GM13977 (cell line): ENCODE data around the gene PLAAT3.
"Not testable (repeated sequence)": the region's sequence is repeated elsewhere in the genome, so short reads cannot be mapped to it uniquely, and the experiment has no call there.

ENCODE experiments used
- DNase-seq: peaks from one replicate; pipeline ENCODE4 v3.0.0; 2012; ENCODE audit warnings: low spot score
- in situ Hi-C: fragments of 300-500 bp; cut with MboI; formaldehyde crosslinking; loops from one replicate; pipeline ENCODE4 v1.12.0; 2022; ENCODE audit warnings: low sequenced_read_pairs, low pct_unique_long_range_greater_than_20kb, mixed read lengths, inconsistent platforms; ENCODE audit not compliant: unreplicated experiment
- TF ChIP-seq, protein P1 (sequence below): IDR thresholded peaks from 2 replicates; pipeline ENCODE4 v1.5.1; 2012; ENCODE audit warnings: mild to moderate bottlenecking, control low read depth; ENCODE audit not compliant: insufficient read depth; ENCODE audit errors: extremely low read depth, missing control alignments

Gene PLAAT3

DNA sequence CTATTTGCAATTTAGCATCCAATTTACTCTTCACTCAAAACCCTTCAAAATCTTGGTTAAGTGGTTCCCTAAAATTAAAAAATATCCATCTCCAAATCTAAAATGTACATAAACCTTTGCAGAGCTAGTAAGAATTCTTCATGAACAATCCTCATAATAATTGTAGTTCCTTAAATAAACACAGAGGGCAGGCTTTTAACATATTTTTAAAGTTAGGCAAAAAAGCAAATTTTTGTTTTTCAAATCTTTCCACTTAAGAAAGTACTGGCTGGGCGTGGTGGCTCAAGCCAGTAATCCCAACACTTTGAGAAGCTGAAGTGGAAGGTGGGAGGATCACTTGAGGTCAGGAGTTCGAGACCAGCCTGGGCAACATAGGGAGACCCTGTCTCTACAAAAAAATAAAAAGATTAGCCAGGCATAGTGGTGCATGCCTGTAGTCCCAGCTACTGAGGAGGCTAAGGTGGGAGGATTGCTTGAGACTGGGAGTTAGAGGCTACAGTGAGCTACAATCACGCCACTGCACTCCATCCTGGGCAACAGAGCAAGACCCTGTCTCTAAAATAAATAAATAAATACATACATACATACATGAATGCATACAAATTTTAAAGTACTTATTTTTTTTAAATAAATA lies 25.1 kb upstream of the PLAAT3 start:
- in situ Hi-C loops, result loop anchor here (25.0 kb wide), 1 partner anchor 627 kb away; the partner anchor contains the start of gene SLC22A8
- TF ChIP-seq, protein P1, sequence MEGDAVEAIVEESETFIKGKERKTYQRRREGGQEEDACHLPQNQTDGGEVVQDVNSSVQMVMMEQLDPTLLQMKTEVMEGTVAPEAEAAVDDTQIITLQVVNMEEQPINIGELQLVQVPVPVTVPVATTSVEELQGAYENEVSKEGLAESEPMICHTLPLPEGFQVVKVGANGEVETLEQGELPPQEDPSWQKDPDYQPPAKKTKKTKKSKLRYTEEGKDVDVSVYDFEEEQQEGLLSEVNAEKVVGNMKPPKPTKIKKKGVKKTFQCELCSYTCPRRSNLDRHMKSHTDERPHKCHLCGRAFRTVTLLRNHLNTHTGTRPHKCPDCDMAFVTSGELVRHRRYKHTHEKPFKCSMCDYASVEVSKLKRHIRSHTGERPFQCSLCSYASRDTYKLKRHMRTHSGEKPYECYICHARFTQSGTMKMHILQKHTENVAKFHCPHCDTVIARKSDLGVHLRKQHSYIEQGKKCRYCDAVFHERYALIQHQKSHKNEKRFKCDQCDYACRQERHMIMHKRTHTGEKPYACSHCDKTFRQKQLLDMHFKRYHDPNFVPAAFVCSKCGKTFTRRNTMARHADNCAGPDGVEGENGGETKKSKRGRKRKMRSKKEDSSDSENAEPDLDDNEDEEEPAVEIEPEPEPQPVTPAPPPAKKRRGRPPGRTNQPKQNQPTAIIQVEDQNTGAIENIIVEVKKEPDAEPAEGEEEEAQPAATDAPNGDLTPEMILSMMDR, result peak; percentile 42
- no peak for DNase-seq

DNA sequence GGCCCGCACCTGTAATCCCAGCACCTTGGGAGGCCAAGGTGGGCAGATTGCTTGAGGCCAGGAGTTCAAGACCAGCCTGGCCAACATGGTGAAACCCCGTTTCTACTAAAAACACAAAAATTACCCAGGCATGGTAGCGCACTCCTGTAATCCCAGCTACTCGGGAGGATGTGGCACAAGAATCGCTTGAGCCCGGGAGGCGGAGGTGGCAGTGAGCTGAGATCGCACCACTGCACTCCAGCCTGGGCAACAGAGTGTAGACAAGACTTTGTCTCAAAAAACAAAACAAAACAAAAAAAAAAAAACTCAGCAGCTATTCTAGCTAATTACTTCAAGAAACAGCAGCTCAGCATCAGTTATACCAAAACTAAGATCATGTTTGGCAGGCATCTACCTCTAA lies 24.2 kb upstream of the PLAAT3 start:
- not testable (repeated sequence) for DNase-seq
- in situ Hi-C loops, result loop anchor here (25.0 kb wide), 1 partner anchor 626 kb away; the partner anchor contains the start of gene SLC22A8

DNA sequence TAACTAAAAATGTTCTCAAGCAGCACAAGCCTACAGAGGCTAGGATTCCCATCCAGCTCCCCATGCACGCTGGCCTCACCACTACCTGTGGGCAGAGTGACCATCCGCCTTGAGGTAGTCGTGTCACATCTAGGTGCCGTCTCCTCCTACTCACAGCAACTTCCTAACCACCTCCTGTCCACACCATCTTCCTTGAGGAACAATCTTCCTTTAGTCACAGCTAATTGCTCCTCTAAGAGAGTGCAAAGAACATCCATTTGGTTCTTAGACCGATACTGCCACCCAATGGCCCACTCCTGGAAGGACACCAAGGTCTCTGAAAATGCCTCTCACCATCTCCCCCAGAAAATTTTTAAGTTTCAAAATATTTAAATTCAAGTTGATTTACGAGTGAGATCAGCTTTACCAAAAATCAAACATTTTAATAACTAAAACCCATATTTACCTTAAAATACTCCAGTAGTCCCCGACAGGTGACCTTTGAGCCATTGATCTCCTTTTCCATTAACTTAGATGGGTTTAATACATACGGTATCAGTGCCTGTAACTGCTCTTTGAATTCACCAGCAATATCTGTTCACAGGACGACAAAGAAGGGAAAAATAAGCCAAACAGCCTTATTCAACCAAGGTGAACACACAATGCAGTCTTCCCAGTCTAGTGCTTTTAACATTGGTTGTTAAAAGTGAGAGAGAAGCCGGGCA lies 21.7 kb upstream of the PLAAT3 start:
- DNase-seq, result peak; percentile 67
- TF ChIP-seq, protein P1, result peak; percentile 76
- in situ Hi-C loops, result loop anchor here (25.0 kb wide), 1 partner anchor 624 kb away; the partner anchor contains the start of gene SLC22A8

DNA sequence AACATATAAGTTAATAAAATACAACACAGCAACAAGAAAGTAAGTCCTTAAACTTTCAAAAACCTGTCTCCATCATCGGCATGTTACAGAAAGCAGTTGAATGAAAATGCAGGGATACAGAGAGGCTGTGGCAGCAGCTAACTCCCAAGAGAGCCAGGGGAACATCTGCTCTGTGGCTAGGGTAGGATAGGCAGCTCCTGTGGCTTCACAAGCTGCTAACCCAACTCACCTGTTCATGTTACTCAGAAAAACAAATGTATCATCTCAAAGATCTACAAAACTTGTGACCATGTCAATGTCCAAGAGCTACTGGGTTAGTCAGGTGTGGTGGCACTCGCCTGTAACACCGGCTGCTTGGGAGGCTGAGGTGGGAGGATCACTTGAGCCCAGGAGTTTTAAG lies 15.2 kb upstream of the PLAAT3 start:
- TF ChIP-seq, protein P1, result no peak
- no peak for DNase-seq
- in situ Hi-C loops, result loop anchor here (25.0 kb wide), 1 partner anchor 617 kb away; the partner anchor contains the start of gene SLC22A8

DNA sequence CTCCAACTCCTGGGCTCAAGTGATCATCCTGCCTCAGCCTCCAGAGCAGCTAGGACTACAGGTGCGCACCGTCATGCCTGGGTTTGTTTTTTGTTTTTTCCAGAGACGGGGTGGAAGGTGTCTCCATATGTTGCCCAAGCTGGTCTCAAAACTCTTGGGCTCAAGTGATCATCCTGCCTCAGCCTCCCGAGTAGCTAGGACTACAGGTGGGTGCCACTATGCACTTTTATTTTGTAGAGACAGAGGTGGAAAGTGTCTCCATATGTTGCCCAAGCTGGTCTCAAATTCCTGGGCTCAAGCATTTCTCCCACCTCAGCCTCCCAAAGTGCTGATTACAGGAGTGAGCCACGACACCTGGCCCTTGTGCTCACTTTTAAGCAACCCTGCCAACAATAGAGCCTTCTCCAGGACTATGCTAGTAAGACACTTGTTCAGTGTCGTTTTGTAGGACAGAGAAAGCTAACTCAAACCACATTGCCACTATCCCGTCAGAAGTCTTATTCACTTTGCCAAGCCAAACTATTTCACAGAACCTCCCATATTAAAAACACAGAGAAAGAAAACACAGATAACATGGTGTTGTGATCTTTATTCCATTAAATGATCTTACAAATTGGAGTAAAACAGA lies 9.4 kb upstream of the PLAAT3 start:
- no peak for DNase-seq
- in situ Hi-C loops, result no loop called here
- TF ChIP-seq, protein P1, result no peak

DNA sequence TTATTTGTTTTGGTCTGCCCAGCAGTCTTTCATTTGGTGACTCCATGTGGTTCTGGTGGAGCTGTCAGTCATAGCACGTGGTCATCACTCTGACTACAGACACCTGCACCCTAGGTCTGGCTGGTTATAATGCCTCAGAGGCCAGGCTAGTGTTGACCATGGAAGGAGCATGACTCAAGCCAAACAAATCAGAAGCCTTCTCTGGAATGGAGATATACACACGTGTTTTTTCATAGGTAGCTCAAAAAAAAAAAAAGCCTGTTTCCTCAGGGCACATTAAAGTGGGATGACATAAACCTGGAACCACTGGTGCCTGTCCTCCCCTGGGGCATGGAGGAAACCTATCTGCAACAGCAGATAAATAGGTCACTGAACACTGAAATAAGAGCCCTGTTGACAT lies 8.1 kb upstream of the PLAAT3 start:
- no peak for DNase-seq
- TF ChIP-seq, protein P1, result no peak
- in situ Hi-C loops, result no loop called here

DNA sequence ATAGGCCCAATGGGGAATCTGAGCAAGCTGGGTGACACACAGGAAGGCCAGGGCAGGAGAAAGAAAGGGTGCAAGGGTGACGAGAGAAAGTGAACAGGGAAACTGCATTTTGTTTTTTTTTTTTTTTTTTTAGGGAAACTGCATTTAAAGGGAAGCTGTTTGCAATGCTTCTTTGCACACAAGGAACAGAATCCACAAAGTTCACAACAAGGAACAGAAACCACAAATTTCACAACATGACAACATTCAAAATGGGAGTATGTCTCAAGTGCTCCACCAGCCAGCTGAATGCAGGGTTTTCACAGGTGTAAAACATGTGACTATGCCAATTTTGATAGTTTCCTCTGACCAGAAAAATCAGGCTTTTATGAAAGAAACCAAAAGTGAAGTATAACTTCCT lies 6.8 kb upstream of the PLAAT3 start:
- in situ Hi-C loops, result no loop called here
- TF ChIP-seq, protein P1, result no peak
- DNase-seq, result no peak
